ENCODE measurements around the gene RIMS4. TPM values are rescaled to one million over a fixed set of nuclear protein-coding genes. Genes with fewer than 3 reads are reported as not detected.
A peak's percentile ranks its signal among the peaks of the same experiment; 100 is the strongest.

The RIMS4 gene
- total and polyA plus RNA-seq, 2 of the 13 experiments (the other 11 are each of a cell fraction or from before 2014, with no cell fraction given): 0.01 to 0.07 TPM

DNA sequence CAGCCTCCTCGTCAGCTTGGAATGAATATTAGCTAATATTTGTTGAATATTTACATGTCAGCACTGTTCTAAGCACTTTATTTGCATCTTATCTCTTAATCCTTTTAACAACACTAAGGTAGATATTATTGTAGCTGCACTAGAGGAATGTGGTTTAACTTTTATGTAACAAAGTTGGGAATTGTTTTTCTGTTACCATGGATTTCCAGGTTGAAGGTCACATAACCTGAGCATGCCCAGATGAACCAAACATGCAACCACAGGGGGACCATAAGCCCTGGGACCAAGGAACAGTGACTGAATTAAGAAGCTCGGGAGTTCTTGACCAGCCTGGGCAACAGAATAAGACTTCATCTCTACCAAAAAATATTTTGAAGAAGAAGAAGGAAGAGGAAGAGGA lies 46.1 kb upstream of the RIMS4 start:
- BruUV-seq (replicated peaks): no TSS peak
- FAIRE-seq (peak; percentile 47), DNase-seq (ENCODE audit: low spot score) (peak; percentile 73), ATAC-seq (peak; percentile 78)
- Histone ChIP-seq H3K9me3 (ENCODE audit: low read length) (no peaks in the 10 kb centered on the region), H3K4me1 (ENCODE audit: insufficient read depth, low read length) (peaks cover 15% of the 10 kb centered on the region), H3K79me2 (ENCODE audit: insufficient read depth, low read length) (no peaks in the 10 kb centered on the region), H3K9ac (ENCODE audit: insufficient read depth, low read depth, low read length) (no peak overlapping the region), H2AFZ (ENCODE audit: low read length) (no peak overlapping the region), H4K20me1 (ENCODE audit: insufficient read depth, low read length) (no peaks in the 10 kb centered on the region), H3K27ac (ENCODE audit: extremely low read length, insufficient read depth, low read length) (no peak overlapping the region), H3K27me3 (ENCODE audit: control insufficient read depth in 1 of 2, insufficient read depth in 2 of 2, low read length in 2 of 2) (peaks cover 1 to 16% of the 10 kb centered on the region in 2 experiments; a peak in 2 of 5 replicates), H3K4me2 (ENCODE audit: low read depth, low read length) (no peak overlapping the region; the same call in 1 of the 2 replicates), H3K4me3 (replicated peaks in 1 of 3; ENCODE audit: insufficient read depth in 1 of 3, low read depth in 2 of 3, low read length in 3 of 3) (no peak overlapping the region), H3K36me3 (replicated peaks in 1 of 2; ENCODE audit: control insufficient read depth in 1 of 2, insufficient read depth in 2 of 2, low read length in 2 of 2) (no peaks in the 10 kb centered on the region)
- CTCF ChIA-PET (ENCODE audit: low intra/inter-chr PET ratio, low total read pairs): no interaction called here
- POLR2A ChIA-PET: no interaction called here
- in situ Hi-C loops (cut with HindIII; ENCODE audit: extremely low pct_ligation_motif_present, low pct_unique_long_range_greater_than_20kb) (no loop called here), intact Hi-C loops (cut with micrococcal nuclease; ENCODE audit: unreplicated experiment) (no loop called here)
- WGBS (ENCODE audit: low lambda C conversion rate): 9% methylated on average over 2 of the region's 2 CpGs
- TF ChIP-seq GPN1 (CRISPR knock-in tag; IDR thresholded peaks at IDR 0.05; ENCODE audit: borderline replicate concordance) (no peak), CEBPG (CRISPR knock-in tag; IDR thresholded peaks at IDR 0.05) (no peak), ISX (CRISPR knock-in tag; conservative IDR thresholded peaks at IDR 0.05) (no peak), ZFP62 (CRISPR knock-in tag; IDR thresholded peaks at IDR 0.05) (no peak), MIER3 (CRISPR knock-in tag; IDR thresholded peaks at IDR 0.05; ENCODE audit: borderline replicate concordance) (no peak), ZNF660 (CRISPR knock-in tag; IDR thresholded peaks at IDR 0.05; ENCODE audit: borderline replicate concordance, low read depth) (no peak), ZNF329 (CRISPR knock-in tag; IDR thresholded peaks at IDR 0.05; ENCODE audit: low read depth) (no peak), SMAD3 (CRISPR knock-in tag; IDR thresholded peaks at IDR 0.05) (no peak), SRSF1 (optimal IDR thresholded peaks at IDR 0.05; ENCODE audit: low read depth, low read length) (no peak), ZBTB33 (CRISPR knock-in tag; IDR thresholded peaks at IDR 0.05) (no peak), POLR2AphosphoS2 (IDR thresholded peaks at IDR 0.05; ENCODE audit: low read depth, low read length) (no peak)
- TF ChIP-seq, protein P1, sequence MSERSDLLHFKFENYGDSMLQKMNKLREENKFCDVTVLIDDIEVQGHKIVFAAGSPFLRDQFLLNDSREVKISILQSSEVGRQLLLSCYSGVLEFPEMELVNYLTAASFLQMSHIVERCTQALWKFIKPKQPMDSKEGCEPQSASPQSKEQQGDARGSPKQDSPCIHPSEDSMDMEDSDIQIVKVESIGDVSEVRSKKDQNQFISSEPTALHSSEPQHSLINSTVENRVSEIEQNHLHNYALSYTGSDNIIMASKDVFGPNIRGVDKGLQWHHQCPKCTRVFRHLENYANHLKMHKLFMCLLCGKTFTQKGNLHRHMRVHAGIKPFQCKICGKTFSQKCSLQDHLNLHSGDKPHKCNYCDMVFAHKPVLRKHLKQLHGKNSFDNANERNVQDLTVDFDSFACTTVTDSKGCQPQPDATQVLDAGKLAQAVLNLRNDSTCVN (CRISPR knock-in tag; IDR thresholded peaks at IDR 0.05; ENCODE audit: borderline replicate concordance): no peak
- TF ChIP-seq, protein P2, sequence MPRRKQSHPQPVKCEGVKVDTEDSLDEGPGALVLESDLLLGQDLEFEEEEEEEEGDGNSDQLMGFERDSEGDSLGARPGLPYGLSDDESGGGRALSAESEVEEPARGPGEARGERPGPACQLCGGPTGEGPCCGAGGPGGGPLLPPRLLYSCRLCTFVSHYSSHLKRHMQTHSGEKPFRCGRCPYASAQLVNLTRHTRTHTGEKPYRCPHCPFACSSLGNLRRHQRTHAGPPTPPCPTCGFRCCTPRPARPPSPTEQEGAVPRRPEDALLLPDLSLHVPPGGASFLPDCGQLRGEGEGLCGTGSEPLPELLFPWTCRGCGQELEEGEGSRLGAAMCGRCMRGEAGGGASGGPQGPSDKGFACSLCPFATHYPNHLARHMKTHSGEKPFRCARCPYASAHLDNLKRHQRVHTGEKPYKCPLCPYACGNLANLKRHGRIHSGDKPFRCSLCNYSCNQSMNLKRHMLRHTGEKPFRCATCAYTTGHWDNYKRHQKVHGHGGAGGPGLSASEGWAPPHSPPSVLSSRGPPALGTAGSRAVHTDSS (CRISPR knock-in tag; conservative IDR thresholded peaks at IDR 0.05): no peak
- TF ChIP-seq, protein P3, sequence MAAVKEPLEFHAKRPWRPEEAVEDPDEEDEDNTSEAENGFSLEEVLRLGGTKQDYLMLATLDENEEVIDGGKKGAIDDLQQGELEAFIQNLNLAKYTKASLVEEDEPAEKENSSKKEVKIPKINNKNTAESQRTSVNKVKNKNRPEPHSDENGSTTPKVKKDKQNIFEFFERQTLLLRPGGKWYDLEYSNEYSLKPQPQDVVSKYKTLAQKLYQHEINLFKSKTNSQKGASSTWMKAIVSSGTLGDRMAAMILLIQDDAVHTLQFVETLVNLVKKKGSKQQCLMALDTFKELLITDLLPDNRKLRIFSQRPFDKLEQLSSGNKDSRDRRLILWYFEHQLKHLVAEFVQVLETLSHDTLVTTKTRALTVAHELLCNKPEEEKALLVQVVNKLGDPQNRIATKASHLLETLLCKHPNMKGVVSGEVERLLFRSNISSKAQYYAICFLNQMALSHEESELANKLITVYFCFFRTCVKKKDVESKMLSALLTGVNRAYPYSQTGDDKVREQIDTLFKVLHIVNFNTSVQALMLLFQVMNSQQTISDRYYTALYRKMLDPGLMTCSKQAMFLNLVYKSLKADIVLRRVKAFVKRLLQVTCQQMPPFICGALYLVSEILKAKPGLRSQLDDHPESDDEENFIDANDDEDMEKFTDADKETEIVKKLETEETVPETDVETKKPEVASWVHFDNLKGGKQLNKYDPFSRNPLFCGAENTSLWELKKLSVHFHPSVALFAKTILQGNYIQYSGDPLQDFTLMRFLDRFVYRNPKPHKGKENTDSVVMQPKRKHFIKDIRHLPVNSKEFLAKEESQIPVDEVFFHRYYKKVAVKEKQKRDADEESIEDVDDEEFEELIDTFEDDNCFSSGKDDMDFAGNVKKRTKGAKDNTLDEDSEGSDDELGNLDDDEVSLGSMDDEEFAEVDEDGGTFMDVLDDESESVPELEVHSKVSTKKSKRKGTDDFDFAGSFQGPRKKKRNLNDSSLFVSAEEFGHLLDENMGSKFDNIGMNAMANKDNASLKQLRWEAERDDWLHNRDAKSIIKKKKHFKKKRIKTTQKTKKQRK (IDR thresholded peaks at IDR 0.05; ENCODE audit: low read length): no peak
- TF ChIP-seq, protein P4, sequence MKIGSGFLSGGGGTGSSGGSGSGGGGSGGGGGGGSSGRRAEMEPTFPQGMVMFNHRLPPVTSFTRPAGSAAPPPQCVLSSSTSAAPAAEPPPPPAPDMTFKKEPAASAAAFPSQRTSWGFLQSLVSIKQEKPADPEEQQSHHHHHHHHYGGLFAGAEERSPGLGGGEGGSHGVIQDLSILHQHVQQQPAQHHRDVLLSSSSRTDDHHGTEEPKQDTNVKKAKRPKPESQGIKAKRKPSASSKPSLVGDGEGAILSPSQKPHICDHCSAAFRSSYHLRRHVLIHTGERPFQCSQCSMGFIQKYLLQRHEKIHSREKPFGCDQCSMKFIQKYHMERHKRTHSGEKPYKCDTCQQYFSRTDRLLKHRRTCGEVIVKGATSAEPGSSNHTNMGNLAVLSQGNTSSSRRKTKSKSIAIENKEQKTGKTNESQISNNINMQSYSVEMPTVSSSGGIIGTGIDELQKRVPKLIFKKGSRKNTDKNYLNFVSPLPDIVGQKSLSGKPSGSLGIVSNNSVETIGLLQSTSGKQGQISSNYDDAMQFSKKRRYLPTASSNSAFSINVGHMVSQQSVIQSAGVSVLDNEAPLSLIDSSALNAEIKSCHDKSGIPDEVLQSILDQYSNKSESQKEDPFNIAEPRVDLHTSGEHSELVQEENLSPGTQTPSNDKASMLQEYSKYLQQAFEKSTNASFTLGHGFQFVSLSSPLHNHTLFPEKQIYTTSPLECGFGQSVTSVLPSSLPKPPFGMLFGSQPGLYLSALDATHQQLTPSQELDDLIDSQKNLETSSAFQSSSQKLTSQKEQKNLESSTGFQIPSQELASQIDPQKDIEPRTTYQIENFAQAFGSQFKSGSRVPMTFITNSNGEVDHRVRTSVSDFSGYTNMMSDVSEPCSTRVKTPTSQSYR (CRISPR knock-in tag; IDR thresholded peaks at IDR 0.05; ENCODE audit: borderline replicate concordance): no peak
